Left lung (tissue), 14 donors: ENCODE results near the gene PROM1. TPM values are rescaled to one million over a fixed set of nuclear protein-coding genes. Genes with fewer than 3 reads are reported as not detected.

ENCODE experiments used
- ATAC-seq: fragments of 200-7000 bp; cut with Tn5 transposase; one replicate; pipeline ENCODE4 v1.9.1; 2020; ENCODE audit warnings: moderate library complexity
- DNase-seq, 4 donors: peaks; one replicate each; pipeline ENCODE4 v3.0.0-alpha.2; 2013 to 2020
- H3K27ac ChIP-seq, 2 donors: fragments of 200-600 bp; sonication (generic) in 1 of 2; one replicate each; pipeline versions ENCODE4 v1.5.0 to v1.8.0; 2020 to 2021
- H3K27me3 ChIP-seq, 2 donors: fragments of 200-600 bp; sonication (generic) in 1 of 2; one replicate each; pipeline versions ENCODE4 v1.5.0 to v1.8.0; 2020 to 2021
- H3K36me3 ChIP-seq, 2 donors: fragments of 200-600 bp; sonication (generic) in 1 of 2; one replicate each; pipeline versions ENCODE4 v1.5.0 to v1.8.0; 2020 to 2021
- H3K4me1 ChIP-seq, 2 donors: fragments of 200-600 bp; one replicate each; pipeline ENCODE4 v1.8.0; 2021
- H3K4me3 ChIP-seq, 2 donors: fragments of 200-600 bp; sonication (generic) in 1 of 2; one replicate each; pipeline versions ENCODE4 v1.5.0 to v1.8.0; 2020 to 2021; ENCODE audit warnings: mild to moderate bottlenecking in 1 of 2
- H3K9me3 ChIP-seq, 2 donors: fragments of 200-600 bp; sonication (generic) in 1 of 2; one replicate each; pipeline versions ENCODE4 v1.5.0 to v1.8.0; 2020 to 2021
- intact Hi-C, 2 donors: fragments of 100-400 bp; cut with DNase I; formaldehyde crosslinking; loops; one replicate each; pipeline versions ENCODE4 v1.11.2 to v1.14.2; 2022
- long read RNA-seq, 12 donors: library from polyadenylated mRNA in 2 of 12; unstranded in 2 of 12; transcript quantifications; one replicate each; pipeline ENCODE4 v2.0.0 and lab custom pipeline, GENCODE V29; 2019 to 2026
- polyA plus RNA-seq, 6 donors: library from polyadenylated mRNA; unstranded; fragments of 120-200 nt; gene quantifications; one replicate each; pipeline ENCODE4 v1.2.1, GENCODE V29; 2013; ENCODE audit not compliant: insufficient read length in 6 of 6
- total RNA-seq, 2 donors: library from RNA; stranded (reverse); fragmentation: NEBNext Ultra II Directional; extraction: Animal tissue kit (Norgen Biotek cat#: 25700); gene quantifications; one replicate each; pipeline ENCODE4 v1.2.1, GENCODE V29; 2021
- TF ChIP-seq, protein P1 (sequence below), 2 donors: fragments of 200-600 bp; sonication (generic) in 1 of 2; IDR thresholded peaks; one replicate each; pipeline versions ENCODE4 v1.5.0 to v1.8.0; 2021; ENCODE audit warnings: antibody characterized with exemption in 2 of 2
- donor health status: DM: no; HTN: yes; CAD: no.
- donor health status: DM: no; HTN: no; CAD: no.

PROM1 gene, protein sequence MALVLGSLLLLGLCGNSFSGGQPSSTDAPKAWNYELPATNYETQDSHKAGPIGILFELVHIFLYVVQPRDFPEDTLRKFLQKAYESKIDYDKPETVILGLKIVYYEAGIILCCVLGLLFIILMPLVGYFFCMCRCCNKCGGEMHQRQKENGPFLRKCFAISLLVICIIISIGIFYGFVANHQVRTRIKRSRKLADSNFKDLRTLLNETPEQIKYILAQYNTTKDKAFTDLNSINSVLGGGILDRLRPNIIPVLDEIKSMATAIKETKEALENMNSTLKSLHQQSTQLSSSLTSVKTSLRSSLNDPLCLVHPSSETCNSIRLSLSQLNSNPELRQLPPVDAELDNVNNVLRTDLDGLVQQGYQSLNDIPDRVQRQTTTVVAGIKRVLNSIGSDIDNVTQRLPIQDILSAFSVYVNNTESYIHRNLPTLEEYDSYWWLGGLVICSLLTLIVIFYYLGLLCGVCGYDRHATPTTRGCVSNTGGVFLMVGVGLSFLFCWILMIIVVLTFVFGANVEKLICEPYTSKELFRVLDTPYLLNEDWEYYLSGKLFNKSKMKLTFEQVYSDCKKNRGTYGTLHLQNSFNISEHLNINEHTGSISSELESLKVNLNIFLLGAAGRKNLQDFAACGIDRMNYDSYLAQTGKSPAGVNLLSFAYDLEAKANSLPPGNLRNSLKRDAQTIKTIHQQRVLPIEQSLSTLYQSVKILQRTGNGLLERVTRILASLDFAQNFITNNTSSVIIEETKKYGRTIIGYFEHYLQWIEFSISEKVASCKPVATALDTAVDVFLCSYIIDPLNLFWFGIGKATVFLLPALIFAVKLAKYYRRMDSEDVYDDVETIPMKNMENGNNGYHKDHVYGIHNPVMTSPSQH
- 10 to 100 TPM in 1 of 2 donors, not detected in 1; 11.2 TPM for total RNA-seq
- 10 to 100 TPM; 18.6 to 37.1 (median 27.9) TPM for polyA plus RNA-seq
- long read RNA-seq, donor 1, full-length matches to known transcripts, result 1 of 1 reads
- long read RNA-seq, donor 1, partial matches to known transcripts, result 0 of 1 reads
- long read RNA-seq, donor 1, other reads (novel, unspliced or antisense), result 0 of 1 reads
- long read RNA-seq, donor 2, partial matches to known transcripts, result 0 of 3 reads
- long read RNA-seq, donor 2, other reads (novel, unspliced or antisense), result 0 of 3 reads
- long read RNA-seq, donor 3, partial matches to known transcripts, result 0 of 3 reads
- long read RNA-seq, donor 3, other reads (novel, unspliced or antisense), result 0 of 3 reads
- long read RNA-seq, donor 4, result 0 reads
- long read RNA-seq, donor 5, partial matches to known transcripts, result 0 of 1 reads
- long read RNA-seq, donor 5, other reads (novel, unspliced or antisense), result 0 of 1 reads
- long read RNA-seq, donor 6, partial matches to known transcripts, result 0 of 1 reads
- long read RNA-seq, donor 6, other reads (novel, unspliced or antisense), result 0 of 1 reads
- long read RNA-seq, donor 7, partial matches to known transcripts, result 0 of 1 reads
- long read RNA-seq, donor 7, other reads (novel, unspliced or antisense), result 0 of 1 reads
- long read RNA-seq, donor 8, full-length matches to known transcripts, result 3 of 3 reads
- long read RNA-seq, donor 8, partial matches to known transcripts, result 0 of 3 reads
- long read RNA-seq, donor 8, other reads (novel, unspliced or antisense), result 0 of 3 reads
- long read RNA-seq, donor 9, result 0 reads
- long read RNA-seq, donor 10, result 0 reads
- long read RNA-seq, donor 11, partial matches to known transcripts, result 0 of 2 reads
- long read RNA-seq, donor 11, other reads (novel, unspliced or antisense), result 0 of 2 reads
- long read RNA-seq, donor 12, partial matches to known transcripts, result 0 of 3 reads
- long read RNA-seq, donor 12, other reads (novel, unspliced or antisense), result 0 of 3 reads

DNA sequence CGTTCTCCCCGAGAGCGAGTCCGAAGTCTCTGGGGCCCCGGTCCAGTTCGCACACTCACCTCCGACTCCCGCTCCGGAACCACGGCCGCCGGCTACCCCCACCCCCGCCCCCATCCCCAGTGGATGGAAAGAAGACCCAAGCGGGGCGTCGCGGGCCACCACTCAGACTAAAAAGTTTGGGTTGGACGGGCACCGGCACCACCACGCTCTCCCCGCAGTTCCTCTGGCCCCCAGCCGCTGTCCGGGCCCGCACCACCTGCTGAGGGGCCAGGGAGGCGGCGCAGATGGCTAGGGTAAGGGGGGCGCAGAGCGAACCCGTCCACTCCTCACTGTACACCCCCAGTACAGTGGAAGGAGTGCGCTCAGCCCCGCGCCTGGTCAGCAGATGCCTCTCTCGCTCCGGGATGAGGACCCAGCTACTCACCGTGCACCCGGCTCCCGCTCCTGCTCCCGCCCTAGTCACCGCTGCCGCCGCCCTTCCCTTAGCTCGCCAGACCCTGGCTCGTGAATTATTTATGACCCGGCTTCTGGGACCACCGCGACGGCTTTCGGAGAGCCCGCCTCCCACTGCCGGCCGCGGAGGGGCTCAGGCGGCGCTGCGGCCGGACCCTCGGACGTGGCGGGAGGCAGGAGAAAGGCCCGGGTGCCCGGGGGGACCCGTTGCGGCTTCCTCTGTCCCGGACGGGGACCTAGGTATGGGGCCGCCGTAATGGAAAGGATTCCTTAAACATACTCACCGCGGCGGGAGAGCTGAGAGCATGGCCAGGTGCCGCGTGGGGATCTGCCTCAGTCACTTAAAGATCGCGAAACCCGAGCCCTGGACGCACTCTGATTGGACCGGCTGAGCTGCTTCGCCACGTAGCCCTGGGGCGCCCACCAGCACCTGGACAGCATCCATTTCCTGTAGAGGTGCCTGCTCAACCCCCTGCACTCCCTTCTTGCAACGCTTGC, at the start of gene PROM1:
Gene PROM1 (minus strand): TSS at position 783 of the 951 bp plus-strand sequence. CDS start 8,117 bp downstream, outside the sequence.
- Histone ChIP-seq H3K9me3 (no peaks in the 10 kb centered on the region), H3K4me1 (peaks cover 13 to 26% of the 10 kb centered on the region in 2 donors), H3K36me3 (no peaks in the 10 kb centered on the region), H3K4me3 (peak within 1 kb of the TSS; percentile 18 to 36), H3K27ac (no peak within 1 kb of the TSS), H3K27me3 (peaks cover 46 to 60% of the 10 kb centered on the region in 2 donors)
- intact Hi-C loops, result no loop called here
- TF ChIP-seq, protein P1, sequence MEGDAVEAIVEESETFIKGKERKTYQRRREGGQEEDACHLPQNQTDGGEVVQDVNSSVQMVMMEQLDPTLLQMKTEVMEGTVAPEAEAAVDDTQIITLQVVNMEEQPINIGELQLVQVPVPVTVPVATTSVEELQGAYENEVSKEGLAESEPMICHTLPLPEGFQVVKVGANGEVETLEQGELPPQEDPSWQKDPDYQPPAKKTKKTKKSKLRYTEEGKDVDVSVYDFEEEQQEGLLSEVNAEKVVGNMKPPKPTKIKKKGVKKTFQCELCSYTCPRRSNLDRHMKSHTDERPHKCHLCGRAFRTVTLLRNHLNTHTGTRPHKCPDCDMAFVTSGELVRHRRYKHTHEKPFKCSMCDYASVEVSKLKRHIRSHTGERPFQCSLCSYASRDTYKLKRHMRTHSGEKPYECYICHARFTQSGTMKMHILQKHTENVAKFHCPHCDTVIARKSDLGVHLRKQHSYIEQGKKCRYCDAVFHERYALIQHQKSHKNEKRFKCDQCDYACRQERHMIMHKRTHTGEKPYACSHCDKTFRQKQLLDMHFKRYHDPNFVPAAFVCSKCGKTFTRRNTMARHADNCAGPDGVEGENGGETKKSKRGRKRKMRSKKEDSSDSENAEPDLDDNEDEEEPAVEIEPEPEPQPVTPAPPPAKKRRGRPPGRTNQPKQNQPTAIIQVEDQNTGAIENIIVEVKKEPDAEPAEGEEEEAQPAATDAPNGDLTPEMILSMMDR (IDR thresholded peaks at IDR 0.05), result no peak
- ATAC-seq (peak; percentile 78), DNase-seq (peak in 3 of 4 donors; percentile 35 to 79 (median 52))

DNA sequence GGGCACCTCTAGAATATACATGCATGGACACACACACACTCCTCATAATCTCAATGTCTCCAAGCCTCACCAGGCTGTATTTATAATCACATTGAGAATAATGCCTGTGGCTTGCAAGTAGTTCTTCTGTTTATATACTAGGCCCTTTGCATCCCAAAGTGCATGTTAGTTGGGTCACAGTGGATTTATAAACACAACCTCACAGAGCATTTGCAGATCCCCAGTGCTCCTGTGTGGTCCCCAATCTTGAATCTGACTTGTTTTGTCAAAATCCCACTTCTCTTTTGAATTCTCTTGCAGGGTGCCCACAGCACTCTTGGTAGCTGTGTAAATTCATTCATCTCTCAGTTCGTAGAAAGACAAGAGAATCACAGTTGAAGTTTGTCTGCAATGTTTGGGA, 49.6 kb upstream of the PROM1 start:
- Histone ChIP-seq H3K36me3 (no peaks in the 10 kb centered on the region), H3K27ac (no peak overlapping the region), H3K4me3 (no peak overlapping the region), H3K4me1 (no peaks in the 10 kb centered on the region), H3K27me3 (no peaks in the 10 kb centered on the region), H3K9me3 (peaks cover 0 to 3% of the 10 kb centered on the region in 2 donors)
- TF ChIP-seq, protein P1 (IDR thresholded peaks at IDR 0.05), result no peak
- no peak for ATAC-seq
- no peak for DNase-seq
- intact Hi-C loops, result no loop called here

DNA sequence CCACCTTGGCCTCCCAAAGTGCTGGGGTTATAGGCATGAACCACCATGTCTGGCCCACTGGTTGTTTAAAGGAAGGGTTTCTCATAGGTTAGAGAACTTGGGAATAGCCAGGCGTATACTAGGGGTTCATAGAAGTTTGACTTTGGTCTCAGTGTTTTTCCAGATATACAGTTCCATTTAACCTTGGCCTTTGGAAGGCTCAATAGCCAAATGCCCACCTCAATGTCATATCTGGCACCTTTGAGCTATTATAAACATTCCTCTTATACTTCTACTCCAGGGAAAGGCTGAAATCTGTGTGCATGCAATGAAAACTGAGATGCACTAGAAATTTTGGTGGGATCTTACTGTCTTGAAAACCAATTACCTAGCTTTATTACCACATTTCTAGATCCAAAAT, 47.5 kb upstream of the PROM1 start:
- intact Hi-C loops, result no loop called here
- no peak overlapping the region for H3K27ac ChIP-seq
- no peaks in the 10 kb centered on the region for H3K36me3 ChIP-seq
- H3K27me3 ChIP-seq, result no peaks in the 10 kb centered on the region
- ATAC-seq (no peak), DNase-seq (no peak)
- H3K4me1 ChIP-seq, result no peaks in the 10 kb centered on the region
- no peak overlapping the region for H3K4me3 ChIP-seq
- TF ChIP-seq, protein P1 (IDR thresholded peaks at IDR 0.05), result no peak
- peaks cover 0 to 3% of the 10 kb centered on the region in 2 donors for H3K9me3 ChIP-seq

DNA sequence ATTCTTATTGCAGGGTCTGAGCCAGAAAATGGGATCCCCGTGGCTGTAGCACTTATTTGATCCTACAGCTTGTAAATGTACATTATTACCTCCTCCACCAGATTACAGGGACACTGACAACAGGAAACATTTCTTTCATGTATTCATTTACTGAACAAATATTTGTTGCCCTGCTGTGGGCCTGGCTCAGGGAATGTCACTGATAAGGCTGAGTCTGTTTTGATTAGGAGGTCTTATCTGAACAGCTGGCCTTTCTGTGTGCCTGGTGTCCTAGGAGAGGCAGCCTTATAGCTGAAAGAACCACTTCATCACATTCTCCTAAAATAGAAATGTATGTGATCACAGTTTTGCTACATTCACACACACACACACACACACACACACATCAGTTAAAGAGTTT, 45.5 kb upstream of the PROM1 start:
- intact Hi-C loops, result no loop called here

More for the DNA sequence above, 45.5 kb upstream of the PROM1 start:
- no peak for DNase-seq
- H3K4me1 ChIP-seq, result no peaks in the 10 kb centered on the region
- no peaks in the 10 kb centered on the region for H3K36me3 ChIP-seq
- TF ChIP-seq, protein P1 (IDR thresholded peaks at IDR 0.05), result no peak
- no peaks in the 10 kb centered on the region for H3K9me3 ChIP-seq
- H3K27ac ChIP-seq, result no peak overlapping the region
- no peak overlapping the region for H3K4me3 ChIP-seq
- no peaks in the 10 kb centered on the region for H3K27me3 ChIP-seq
- ATAC-seq, result no peak
